ENCODE results near the gene EML4.
"Not testable (repeated sequence)": the region's sequence is repeated elsewhere in the genome, so short reads cannot be mapped to it uniquely, and the experiment has no call there.

EML4 gene

DNA sequence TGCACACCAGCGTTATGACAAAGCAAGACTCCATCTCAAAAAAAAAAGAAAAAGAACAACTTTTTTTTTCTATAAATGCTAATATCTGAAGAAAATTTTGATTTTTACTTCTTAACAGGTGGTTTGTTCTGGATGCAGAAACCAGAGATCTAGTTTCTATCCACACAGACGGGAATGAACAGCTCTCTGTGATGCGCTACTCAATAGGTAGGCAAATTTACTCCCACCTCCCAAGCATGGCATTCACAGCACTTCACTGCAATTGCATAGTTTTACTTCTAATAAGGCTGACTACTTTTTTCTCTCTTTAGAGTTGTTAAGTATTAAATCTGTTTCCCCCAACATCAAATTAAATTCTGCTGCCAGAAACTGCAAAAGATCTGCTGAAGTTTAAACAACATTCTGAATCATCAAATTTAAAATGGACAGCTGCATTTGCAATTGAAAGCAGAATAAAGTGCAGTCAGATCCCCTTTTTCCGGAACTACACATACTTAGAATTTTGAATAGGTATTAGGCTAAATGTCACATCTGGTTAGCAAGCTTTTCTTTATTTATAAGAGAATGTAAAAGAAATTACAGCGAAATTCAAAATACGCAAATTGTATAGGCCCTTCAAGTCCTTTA is 146.8 kb downstream of the EML4 start:
- DNase-seq = no peak

DNA sequence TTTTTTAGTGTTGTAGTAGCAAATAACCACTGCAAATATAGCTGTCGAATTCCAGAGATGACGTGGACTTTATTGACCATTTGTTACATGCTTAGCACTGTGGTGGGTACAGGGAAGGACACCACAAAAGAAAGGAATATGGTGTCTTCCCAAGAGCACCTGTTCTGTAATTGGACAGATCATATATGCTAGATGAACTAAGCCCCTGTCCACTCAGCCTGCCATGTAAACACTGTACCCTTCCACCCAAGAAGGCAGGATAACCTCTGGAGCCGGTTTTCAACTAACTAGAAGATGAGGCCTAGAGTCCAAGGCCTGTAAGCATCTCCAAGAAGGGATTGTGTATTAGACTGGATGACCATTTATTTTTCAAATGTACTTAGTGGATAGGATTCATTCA is 147.8 kb downstream of the EML4 start:
- DNase-seq = no peak

DNA sequence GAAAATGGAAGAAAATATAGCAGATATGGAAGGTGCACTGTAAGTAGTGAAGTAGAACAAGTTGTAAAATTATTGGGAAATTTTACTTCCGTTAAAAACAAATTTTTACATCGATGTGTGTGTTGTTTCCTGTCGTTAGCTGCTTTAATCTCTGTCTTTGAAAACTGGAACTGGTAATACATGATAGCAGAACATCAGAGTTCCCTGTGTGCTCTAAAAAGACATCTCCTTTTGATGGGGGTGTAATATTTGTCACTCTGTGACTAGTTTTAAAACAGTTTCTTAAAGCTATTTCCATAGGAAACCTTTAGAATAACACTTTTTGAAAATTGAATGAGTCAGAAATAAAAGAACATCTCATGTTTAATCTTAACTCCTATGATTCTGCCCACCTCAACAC is 148.3 kb downstream of the EML4 start:
- no peak for DNase-seq

DNA sequence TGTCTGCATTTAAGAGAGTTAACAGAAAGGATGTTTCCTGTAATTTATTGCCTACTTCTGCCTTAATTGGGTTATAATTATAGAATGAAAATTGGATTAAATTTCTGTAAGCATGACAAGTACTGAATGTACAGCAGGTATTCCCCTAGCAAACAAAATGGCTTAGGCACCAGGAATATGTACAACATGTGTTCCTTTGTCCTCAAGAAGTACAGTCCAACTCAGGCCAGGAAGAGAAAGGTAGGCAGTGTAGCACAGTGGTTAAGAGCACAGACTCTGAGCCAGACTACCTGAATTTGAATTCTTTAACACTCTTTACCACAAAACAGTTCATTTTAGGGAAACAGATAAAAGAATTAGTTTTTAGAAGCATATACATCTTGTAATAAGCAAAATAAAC is 148.8 kb downstream of the EML4 start:
- DNase-seq = no peak

DNA sequence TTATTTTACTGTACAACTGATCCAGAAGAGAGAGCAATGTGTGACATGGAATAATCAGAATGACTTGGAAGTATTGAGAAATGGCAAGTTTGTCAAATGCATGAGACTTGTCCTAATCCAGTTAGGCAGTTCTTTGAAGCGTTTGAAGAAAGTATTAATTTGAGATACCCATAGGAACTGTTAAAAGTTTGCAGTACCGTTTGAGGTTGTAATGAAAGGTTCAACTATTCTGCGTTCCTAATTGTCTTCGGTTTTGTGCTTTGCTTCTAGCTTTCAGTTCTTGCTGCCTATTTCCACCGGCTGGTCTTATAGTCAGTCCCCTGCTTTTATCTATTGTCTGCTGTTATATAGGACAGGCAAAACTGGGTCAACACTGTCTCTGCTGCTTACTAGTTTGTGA is 150.1 kb downstream of the EML4 start:
- DNase-seq = no peak

DNA sequence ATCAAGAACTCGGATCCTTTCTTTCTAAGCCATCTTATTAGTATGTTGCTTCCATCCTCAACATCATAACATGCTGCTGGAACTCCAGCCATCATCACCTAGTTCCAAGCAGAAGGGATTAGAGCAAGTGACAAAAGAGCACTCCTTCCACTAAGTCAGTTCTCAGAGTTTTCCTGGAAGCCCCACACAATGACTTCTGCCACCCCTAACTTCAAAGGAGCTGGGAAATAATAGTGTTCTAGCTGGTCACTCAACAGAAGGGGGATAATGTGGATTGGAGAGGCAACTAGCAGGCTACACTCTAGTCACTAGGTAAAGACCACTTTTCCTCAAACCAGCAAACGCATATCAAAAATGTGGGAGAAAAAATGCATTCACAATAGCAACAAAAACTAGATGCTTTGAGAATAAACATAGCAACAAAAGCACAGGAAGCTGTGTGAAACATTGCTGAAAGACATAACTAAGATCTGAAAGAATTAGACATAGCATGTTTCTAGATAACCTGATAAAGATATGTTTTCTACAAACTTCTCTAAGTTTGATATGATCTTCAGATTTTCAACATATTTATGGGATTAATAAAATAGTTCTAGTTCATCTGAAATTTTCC is 152.4 kb downstream of the EML4 start:
- DNase-seq = peak in 1 of 2 donors; percentile 18

DNA sequence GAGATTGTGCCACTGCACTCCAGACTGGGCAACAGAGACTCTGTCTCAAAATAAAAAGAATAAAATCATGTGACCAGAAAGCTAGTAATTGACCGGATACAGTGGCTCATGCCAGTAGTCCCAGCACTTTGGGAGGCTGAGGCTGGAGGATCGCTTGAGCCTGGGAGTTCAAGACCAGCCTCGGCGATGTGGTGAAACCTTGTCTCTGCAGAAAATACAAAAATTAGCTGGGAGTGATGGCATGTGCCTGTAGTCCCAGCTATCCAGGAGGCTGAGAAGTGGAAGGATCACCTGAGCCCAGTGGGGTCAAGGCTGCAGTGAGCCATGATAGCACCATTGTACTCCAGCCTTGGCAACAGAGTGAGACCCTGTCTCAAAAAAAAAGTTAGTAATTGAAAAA is 155.1 kb downstream of the EML4 start:
- no peak for DNase-seq

DNA sequence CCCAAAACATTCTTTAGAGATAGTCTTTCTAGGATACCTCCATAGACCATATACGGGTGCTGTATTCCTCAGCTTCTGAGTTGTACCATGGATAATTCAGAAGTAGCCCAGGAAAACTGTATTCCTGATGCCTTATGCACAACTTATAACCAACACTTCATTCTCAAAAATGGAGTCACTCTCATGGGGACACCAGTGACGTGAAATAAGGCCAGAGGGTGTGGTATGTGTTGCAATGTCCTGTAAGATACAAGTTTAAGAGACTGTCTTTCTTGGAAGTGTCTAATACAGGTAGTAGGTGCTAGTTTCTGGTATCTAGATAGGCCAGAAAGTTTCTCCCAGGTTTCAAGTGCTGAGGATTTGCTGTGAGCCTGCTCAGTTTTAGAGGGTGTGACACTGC is 155.8 kb downstream of the EML4 start:
- DNase-seq = no peak

DNA sequence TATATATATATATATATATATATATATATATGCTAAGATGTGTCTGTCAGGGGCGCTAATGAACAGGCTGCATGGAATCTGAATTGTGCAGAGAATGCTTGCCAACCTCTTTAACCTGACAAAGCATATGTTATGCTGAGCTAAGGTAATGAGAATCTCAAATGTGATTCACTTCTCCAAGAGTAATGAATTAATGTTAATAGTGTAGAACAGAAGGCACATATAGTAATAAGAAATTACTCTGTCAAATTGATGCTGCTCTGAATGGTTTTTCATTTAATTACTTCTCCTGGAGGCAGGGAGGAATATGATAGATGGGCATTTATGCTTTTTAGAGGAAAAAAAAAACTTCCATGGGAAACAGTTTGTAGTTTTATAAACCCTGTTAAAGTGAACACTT is 156.5 kb downstream of the EML4 start:
- no peak for DNase-seq

DNA sequence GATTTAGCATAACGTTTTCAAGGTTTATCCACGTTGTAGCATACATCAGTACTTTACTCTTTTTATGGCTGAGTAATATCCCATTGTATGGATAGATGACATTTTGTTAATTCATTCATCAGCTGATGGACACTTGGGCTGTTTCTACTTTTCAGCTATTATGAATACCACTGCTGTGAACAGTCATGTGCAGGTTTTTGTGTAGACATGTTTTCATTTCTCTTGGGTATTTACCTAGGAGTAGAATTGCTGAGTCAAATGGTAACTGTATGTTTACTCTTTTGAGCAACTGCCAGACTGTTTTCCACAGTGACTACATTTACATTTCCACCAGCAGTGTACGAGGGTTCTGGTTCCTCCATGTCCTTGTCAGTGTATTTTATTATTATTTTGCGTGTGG is 158.0 kb downstream of the EML4 start:
- no peak for DNase-seq

DNA sequence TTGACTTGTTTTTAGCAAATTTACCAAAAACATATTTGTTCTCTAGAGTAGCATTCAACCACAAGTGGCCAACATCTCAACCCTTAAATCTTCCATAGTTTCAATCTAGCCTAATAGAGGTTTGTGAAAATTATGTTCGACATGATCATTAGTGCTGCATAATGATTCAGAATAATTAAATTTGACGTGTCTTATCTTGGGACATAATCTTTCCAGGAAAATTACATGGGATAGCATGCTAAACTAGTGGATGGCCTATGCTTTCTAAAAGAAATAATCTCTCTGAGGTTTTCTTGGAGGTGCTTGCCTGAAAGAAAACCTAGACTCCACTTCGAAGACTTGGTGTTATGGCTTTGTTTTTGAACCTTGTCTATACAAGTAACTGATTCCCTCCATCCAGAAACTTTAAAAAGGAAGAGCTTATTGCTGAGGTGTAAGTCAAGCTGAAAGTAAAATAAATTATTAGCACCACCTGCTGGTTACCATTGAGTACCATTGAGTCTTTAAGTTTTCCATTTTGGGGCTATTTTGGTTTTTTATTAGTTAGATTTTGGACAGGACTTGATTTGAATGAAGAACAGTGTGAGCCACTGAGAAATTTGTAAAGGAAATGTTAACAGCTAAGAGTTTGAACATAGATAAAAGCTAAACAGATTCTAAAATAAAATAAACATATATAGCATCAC is 159.1 kb downstream of the EML4 start:
- DNase-seq = peak in 1 of 2 donors; percentile 46

DNA sequence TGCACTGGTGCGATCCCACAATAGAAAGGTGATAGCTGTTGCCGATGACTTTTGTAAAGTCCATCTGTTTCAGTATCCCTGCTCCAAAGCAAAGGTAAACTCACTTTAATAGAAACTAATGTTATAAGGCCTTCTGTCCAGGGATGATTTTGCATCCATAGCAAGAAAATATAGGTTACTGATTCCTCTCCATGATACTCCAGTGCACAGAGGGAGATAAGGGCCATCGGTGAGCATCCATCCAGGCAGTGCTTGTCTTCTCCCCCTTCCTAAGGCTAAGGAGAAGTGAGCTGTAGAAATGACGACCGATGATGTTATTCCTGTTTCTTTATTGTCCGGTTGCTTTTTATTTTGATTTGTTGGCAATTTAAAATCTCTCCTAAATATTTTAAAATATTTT is 159.8 kb downstream of the EML4 start:
- DNase-seq = no peak

DNA sequence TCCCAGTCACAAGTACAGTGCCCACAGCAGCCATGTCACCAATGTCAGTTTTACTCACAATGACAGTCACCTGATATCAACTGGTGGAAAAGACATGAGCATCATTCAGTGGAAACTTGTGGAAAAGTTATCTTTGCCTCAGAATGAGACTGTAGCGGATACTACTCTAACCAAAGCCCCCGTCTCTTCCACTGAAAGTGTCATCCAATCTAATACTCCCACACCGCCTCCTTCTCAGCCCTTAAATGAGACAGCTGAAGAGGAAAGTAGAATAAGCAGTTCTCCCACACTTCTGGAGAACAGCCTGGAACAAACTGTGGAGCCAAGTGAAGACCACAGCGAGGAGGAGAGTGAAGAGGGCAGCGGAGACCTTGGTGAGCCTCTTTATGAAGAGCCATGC is 160.6 kb downstream of the EML4 start:
- no peak for DNase-seq

DNA sequence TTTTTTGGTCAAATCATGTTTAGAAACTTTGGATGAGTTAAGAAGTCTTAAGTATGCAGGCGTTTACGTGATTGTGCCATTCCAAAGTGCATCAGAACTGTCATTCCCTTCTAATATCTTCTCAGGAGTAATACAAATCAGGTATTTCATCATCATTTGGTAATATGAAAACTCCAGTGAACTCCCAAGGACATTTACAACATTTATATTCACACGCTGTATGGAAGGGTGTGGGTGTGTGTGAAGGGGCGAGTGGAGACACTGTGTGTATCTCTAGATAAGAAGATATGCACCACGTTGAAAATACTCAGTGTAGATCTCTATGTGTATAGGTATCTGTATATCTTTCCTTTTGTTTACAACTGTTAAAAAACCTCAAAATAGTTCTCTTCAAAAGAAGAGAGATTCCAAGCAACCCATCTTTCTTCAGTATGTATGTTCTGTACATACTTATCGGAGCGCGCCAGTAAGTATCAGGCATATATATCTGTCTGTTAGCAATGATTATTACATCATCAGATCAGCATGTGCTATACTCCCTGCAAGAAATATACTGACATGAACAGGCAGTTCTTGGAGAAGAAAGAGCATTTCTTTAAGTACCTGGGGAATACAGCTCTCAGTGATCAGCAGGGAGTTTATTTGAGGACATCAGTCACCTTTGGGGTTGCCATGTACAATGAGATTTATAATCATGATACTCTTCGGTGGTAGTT is 162.6 kb downstream of the EML4 start:
- DNase-seq = no peak

DNA sequence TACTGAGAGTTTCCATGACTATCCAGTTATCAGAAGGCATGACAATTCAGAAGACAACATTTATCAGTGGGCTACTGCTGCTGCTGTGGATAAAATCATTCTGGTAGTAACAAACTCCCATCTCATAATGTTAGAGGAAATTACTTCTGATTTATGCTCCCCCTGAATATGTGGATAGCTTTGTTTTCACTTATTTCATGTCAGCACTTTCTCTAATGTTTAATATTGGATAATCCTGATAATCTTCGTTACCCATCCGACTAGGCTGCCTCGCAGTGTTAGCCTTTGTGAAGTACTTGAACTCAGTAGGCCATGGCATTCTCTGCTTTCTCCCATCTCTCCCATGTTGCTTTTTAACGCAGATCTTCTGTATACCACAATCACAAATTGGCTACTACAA is 163.4 kb downstream of the EML4 start:
- DNase-seq = no peak

DNA sequence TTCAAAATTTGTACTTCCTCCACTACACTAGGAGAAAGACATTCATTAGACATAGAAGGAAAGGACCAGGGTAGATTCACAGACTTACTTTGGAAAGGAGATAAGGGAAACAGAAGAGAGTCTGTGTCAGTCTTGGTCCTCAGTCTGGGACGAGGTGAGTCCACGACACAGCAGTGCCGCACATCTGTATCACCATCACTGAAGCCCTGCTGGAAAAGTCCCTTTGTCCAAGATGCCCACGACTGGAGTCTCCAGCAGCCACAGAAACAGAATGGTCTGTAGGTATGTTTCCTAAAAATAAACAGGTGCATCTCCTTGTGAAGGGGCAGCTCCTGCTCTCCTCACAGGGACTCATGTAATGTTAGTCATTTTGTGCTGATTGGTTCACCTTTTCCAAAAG is 164.4 kb downstream of the EML4 start:
- DNase-seq = no peak

DNA sequence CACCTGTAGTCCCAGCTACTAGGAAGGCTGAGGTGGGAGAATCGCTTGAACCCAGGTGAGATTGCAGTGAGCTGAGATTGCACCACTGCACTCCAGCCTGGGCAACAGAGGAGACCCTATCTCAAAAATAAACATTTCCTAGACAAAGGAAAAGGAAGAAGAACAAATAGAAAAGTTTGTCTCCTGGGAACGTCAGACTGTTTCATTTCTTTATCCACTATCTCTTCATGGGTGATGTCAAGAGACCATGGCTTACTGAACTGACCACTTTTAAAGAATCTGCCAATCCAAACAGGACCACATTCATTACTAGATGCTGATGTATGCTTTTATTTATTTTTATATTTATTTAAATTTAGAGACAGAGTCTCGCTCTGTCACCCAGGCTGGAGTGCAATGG is 165.1 kb downstream of the EML4 start:
- DNase-seq = no peak

DNA sequence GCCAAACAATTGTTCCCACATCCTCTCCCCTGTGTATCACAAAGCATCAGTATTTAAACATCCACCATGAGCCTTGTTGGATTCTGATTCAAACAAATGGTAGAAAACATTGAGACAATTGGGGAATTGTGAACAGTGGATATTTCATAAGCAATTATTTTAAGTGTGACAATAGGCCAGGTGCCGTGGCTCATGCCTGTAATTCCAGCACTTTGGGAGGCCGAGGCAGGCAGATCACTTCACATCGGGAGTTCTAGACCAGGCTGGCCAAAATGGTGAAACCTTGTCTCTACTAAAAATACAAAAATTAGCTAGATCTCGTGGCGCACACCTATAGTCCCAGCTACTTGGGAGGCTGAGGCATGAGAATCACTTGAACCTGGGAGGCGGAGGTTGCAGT is 165.7 kb downstream of the EML4 start:
- not testable (repeated sequence) for DNase-seq

DNA sequence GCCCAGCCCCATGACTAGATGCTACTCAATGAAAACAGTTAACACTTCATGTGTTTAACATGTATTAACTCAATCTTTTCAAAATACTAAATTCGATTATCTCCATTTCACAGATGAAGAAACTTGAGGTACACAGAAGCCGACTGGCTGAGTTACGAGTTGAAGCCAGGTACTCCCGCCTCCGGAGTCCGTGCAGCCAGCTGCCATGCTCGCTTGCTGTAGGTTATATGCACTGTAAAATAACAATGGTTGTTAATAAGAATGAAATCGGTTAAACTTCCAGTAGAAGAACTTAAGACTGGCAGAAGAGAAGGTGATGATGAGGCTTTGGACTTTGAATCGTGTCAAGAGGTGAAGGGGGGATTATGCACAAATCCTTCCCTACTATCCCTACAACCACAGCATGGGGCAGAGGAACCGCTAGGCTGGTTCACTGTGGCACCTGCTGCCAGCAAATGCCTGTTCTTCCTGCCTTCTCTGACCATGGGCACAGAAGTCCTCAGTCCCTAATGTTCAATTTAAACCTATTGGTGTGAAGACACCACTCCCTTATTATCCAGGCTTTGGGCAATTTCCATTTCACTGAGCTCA is 166.5 kb downstream of the EML4 start:
- DNase-seq = no peak

DNA sequence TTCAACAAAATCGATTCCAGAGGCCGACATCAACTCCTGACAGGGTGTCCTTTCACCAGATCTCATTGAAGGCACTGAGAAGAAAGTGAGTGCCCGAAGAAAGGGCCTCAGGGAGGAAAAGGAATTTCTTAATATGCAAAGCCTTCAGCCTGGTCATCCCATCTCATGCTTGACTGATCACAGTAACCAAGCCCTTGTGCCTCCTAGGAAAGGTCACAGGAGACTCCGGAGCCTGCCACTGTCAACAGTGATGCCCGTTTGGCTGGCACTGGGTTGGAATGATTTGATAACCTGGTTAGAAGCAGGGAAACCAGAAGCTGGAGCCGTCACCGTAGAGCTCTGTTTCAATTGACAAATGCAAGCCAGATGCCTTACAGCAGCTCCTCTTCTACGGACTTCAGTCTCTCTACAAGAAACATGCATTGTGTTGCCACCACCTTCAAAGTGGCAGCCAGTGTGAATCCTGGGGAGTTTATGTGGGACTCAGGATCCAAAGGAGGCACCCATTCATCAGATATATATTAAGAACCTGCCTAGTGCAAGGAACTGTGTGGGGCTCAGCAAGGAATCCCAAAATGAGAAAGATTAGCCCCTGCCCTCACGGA is 167.3 kb downstream of the EML4 start:
- DNase-seq = no peak

DNA sequence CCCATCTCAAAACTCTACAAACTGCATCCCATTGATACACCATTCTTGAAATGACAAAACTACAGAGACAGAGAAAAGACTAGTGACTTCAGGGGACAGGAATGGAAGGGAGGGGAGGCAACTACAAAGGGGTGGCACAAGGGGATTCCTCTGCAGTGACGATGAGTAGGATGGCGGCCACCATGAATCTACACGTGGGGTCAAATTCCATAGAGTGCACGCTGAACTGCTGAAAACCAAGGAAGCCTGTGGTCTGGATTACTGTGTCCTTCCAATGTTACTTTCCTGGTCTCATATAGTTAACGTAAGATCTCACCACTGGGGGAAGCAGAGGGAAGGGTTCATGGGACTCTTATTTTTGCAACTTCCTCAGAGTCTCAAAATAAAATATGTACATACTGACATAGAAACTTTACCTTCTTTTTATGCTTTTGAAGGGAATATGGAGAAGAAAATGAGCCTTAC is 168.2 kb downstream of the EML4 start:
- no peak for DNase-seq

DNA sequence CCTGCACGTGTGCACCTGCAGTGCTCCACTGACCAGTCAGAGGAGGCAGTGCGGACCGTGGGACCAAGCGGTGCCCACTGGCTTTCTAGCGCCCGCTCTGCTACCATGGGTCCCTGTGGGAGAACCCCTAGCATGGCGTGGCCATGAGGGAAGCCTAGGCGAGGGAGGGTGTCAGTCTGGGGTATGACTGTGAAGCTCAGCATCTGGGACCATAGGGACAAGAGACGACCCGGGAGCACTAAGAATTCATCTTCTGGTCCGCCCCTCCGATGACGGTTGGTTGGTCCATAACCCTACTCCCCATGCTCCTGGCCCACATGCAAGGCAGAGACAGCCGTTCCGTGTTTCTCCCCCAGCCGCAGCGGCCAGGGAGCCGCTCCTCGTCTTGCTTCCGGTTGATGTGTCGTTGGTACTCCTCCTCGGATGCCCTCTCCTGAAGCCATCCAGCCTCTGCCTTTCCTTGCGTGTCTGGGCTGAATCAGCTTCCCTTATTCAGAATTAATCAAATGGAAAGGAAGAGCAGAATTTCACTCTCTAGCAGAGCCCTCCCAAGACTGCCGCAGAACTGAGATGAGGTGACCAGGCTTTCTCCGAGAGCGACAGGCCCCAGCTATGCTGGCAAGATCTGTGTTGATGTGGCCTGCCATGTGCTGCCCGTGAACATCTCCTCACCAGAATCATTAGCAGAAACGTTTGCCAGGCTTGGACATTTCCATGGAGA is 168.9 kb downstream of the EML4 start:
- DNase-seq = no peak

Data from CD4-positive, alpha-beta T cell treated with Interleukin-1 beta for 1 hour (primary cell).